Left lung (tissue), 10 donors: ENCODE measurements around the gene EIF4B. TPM values are rescaled to one million over a fixed set of nuclear protein-coding genes. Genes with fewer than 3 reads are reported as not detected.
A peak's percentile ranks its signal among the peaks of the same experiment; 100 is the strongest.
"Not testable (repeated sequence)": the region's sequence is repeated elsewhere in the genome, so short reads cannot be mapped to it uniquely, and the experiment has no call there.

ENCODE experiments used
- ATAC-seq: fragments of 200-7000 bp; cut with Tn5 transposase; one replicate; pipeline ENCODE4 v1.9.1; 2020; ENCODE audit warnings: moderate library complexity
- DNase-seq, 4 donors: peaks; one replicate each; pipeline ENCODE4 v3.0.0-alpha.2; 2013 to 2020
- H3K27ac ChIP-seq, 2 donors: fragments of 200-600 bp; sonication (generic) in 1 of 2; one replicate each; pipeline versions ENCODE4 v1.5.0 to v1.8.0; 2020 to 2021
- H3K27me3 ChIP-seq, 2 donors: fragments of 200-600 bp; sonication (generic) in 1 of 2; one replicate each; pipeline versions ENCODE4 v1.5.0 to v1.8.0; 2020 to 2021
- H3K36me3 ChIP-seq, 2 donors: fragments of 200-600 bp; sonication (generic) in 1 of 2; one replicate each; pipeline versions ENCODE4 v1.5.0 to v1.8.0; 2020 to 2021
- H3K4me1 ChIP-seq, 2 donors: fragments of 200-600 bp; one replicate each; pipeline ENCODE4 v1.8.0; 2021
- H3K4me3 ChIP-seq, 2 donors: fragments of 200-600 bp; sonication (generic) in 1 of 2; one replicate each; pipeline versions ENCODE4 v1.5.0 to v1.8.0; 2020 to 2021; ENCODE audit warnings: mild to moderate bottlenecking in 1 of 2
- H3K9me3 ChIP-seq, 2 donors: fragments of 200-600 bp; sonication (generic) in 1 of 2; one replicate each; pipeline versions ENCODE4 v1.5.0 to v1.8.0; 2020 to 2021
- CTCF ChIP-seq, 2 donors: fragments of 200-600 bp; sonication (generic) in 1 of 2; IDR thresholded peaks; one replicate each; pipeline versions ENCODE4 v1.5.0 to v1.8.0; 2021; ENCODE audit warnings: antibody characterized with exemption in 2 of 2
- intact Hi-C, 2 donors: fragments of 100-400 bp; cut with DNase I; formaldehyde crosslinking; loops; one replicate each; pipeline versions ENCODE4 v1.11.2 to v1.14.2; 2022
- polyA plus RNA-seq, 6 donors: library from polyadenylated mRNA; unstranded; fragments of 120-200 nt; gene quantifications; one replicate each; pipeline ENCODE4 v1.2.1, GENCODE V29; 2013; ENCODE audit not compliant: insufficient read length in 6 of 6
- total RNA-seq, 2 donors: library from RNA; stranded (reverse); fragmentation: NEBNext Ultra II Directional; extraction: Animal tissue kit (Norgen Biotek cat#: 25700); gene quantifications; one replicate each; pipeline ENCODE4 v1.2.1, GENCODE V29; 2021
- donor health status: DM: no; HTN: yes; CAD: no.
- donor health status: DM: no; HTN: no; CAD: no.

EIF4B gene
- total and polyA plus RNA-seq, 8 donors = 326 to 581 (median 515) TPM

GRCh38 chr12:53006810-53007309, 604 bp downstream of the EIF4B start:
- H3K4me1 ChIP-seq = peaks cover 16 to 56% of the 10 kb centered on the region in 2 donors
- ATAC-seq = peak; percentile 63

GRCh38 chr12:53007343-53007742, 1.1 kb downstream of the EIF4B start:
- intact Hi-C loops = no loop called here
- ATAC-seq (no peak), DNase-seq (no peak)
- no peak for TF ChIP-seq CTCF (IDR thresholded peaks at IDR 0.05)
- Histone ChIP-seq H3K4me3 (peak overlapping the region; percentile 68 to 79), H3K27me3 (no peaks in the 10 kb centered on the region), H3K9me3 (no peaks in the 10 kb centered on the region), H3K36me3 (peaks cover 0 to 34% of the 10 kb centered on the region in 2 donors), H3K4me1 (peaks cover 16 to 58% of the 10 kb centered on the region in 2 donors), H3K27ac (peak overlapping the region in 1 of 2 donors; percentile 86)

More at GRCh38 chr12:53006810-53007309, 604 bp downstream of the EIF4B start:
- Histone ChIP-seq H3K27ac (peak overlapping the region; percentile 86 to 89), H3K27me3 (no peaks in the 10 kb centered on the region), H3K4me3 (peak overlapping the region; percentile 68 to 79), H3K36me3 (peaks cover 0 to 29% of the 10 kb centered on the region in 2 donors), H3K9me3 (no peaks in the 10 kb centered on the region)
- TF ChIP-seq CTCF (IDR thresholded peaks at IDR 0.05) = no peak
- DNase-seq = peak; percentile 59 to 92 (median 81)
- intact Hi-C loops = no loop called here

- H3K27me3 ChIP-seq, intact Hi-C loops, H3K27ac ChIP-seq, DNase-seq, ATAC-seq, H3K9me3 ChIP-seq: not testable (repeated sequence)
- Histone ChIP-seq H3K4me3 (peak overlapping the region in 1 of 2 donors; percentile 79), H3K4me1 (peaks cover 16 to 60% of the 10 kb centered on the region in 2 donors), H3K36me3 (peaks cover 0 to 34% of the 10 kb centered on the region in 2 donors)
These were observed 2.5 kb downstream of the EIF4B start for GRCh38 chr12:53008760-53009159.

- no peak for ATAC-seq
- intact Hi-C loops = no loop called here
- Histone ChIP-seq H3K36me3 (peaks cover 0 to 40% of the 10 kb centered on the region in 2 donors), H3K27ac (no peak overlapping the region), H3K27me3 (no peaks in the 10 kb centered on the region), H3K4me3 (no peak overlapping the region), H3K4me1 (peaks cover 16 to 54% of the 10 kb centered on the region in 2 donors), H3K9me3 (no peaks in the 10 kb centered on the region)
- DNase-seq = no peak
- TF ChIP-seq CTCF (IDR thresholded peaks at IDR 0.05) = no peak
These were observed 4.7 kb downstream of the EIF4B start for GRCh38 chr12:53010955-53011354.

- Histone ChIP-seq H3K36me3 (peaks cover 0 to 49% of the 10 kb centered on the region in 2 donors), H3K4me1 (peaks cover 16 to 54% of the 10 kb centered on the region in 2 donors), H3K9me3 (no peaks in the 10 kb centered on the region), H3K4me3 (no peak overlapping the region), H3K27ac (no peak overlapping the region), H3K27me3 (no peaks in the 10 kb centered on the region)
- intact Hi-C loops = no loop called here
- DNase-seq (no peak), ATAC-seq (no peak)
- no peak for TF ChIP-seq CTCF (IDR thresholded peaks at IDR 0.05)
These were observed 5.6 kb downstream of the EIF4B start for GRCh38 chr12:53011889-53012288.

GRCh38 chr12:53012928-53013327, 6.7 kb downstream of the EIF4B start:
- DNase-seq = no peak
- peaks cover 0 to 59% of the 10 kb centered on the region in 2 donors for H3K36me3 ChIP-seq
- no peak overlapping the region for H3K27ac ChIP-seq
- no peak for ATAC-seq
- H3K4me3 ChIP-seq = no peak overlapping the region
- H3K9me3 ChIP-seq = no peaks in the 10 kb centered on the region
- no peak for TF ChIP-seq CTCF (IDR thresholded peaks at IDR 0.05)
- intact Hi-C loops = no loop called here
- H3K4me1 ChIP-seq = peaks cover 9 to 45% of the 10 kb centered on the region in 2 donors
- no peaks in the 10 kb centered on the region for H3K27me3 ChIP-seq
